WTC11 (cell line): ENCODE measurements around the gene AQP9. TPM values are rescaled to one million over a fixed set of nuclear protein-coding genes. Genes with fewer than 3 reads are reported as not detected.

ENCODE experiments used
- ATAC-seq: fragments of 200-7000 bp; cut with Tn5 transposase; 2 replicates; pipeline ENCODE4 v1.10.0; 2021; ENCODE audit warnings: mild to moderate bottlenecking, moderate library complexity
- CTCF ChIA-PET: fragments of 300-600 bp; sonication (Branson Sonifier 250); formaldehyde crosslinking; loops from one replicate; lab custom pipeline; 2021; ENCODE audit warnings: antibody characterized with exemption; lab: Charles Lee
- POLR2A ChIA-PET: fragments of 350-600 bp; sonication (Branson Sonifier 250); formaldehyde crosslinking; loops from one replicate; lab custom pipeline; 2021; ENCODE audit warnings: antibody characterized with exemption; lab: Charles Lee
- DNase-seq: peaks from one replicate; pipeline ENCODE4 v3.0.0; 2021; ENCODE audit warnings: low spot score
- H3K27ac Mint-ChIP-seq: 2 replicates; pipeline ENCODE4 v1.8.0; 2021; ENCODE audit warnings: mixed read lengths
- H3K27me3 Mint-ChIP-seq: 2 replicates; pipeline ENCODE4 v1.8.0; 2021; ENCODE audit warnings: low read depth, mild to moderate bottlenecking, moderate library complexity, mixed read lengths
- H3K36me3 Mint-ChIP-seq: 2 replicates; pipeline ENCODE4 v1.8.0; 2021; ENCODE audit warnings: mixed read lengths
- H3K4me1 Mint-ChIP-seq: 2 replicates; pipeline ENCODE4 v1.8.0; 2022; ENCODE audit warnings: mixed read lengths
- H3K4me3 Mint-ChIP-seq: 2 replicates; pipeline ENCODE4 v1.8.0; 2021; ENCODE audit warnings: mild to moderate bottlenecking, moderate library complexity, mixed read lengths
- H3K9me3 Mint-ChIP-seq: 2 replicates; pipeline ENCODE4 v1.8.0; 2021; ENCODE audit warnings: mixed read lengths
- ATF1 ChIP-seq: sonication (generic); formaldehyde crosslinking; IDR thresholded peaks from 2 replicates; pipeline ENCODE4 v1.8.1; 2023; ENCODE audit warnings: mild to moderate bottlenecking, moderate library complexity, missing genetic modification reagents
- CREM ChIP-seq: sonication (generic); formaldehyde crosslinking; IDR thresholded peaks from 2 replicates; pipeline ENCODE4 v1.8.1; 2022; ENCODE audit warnings: mild to moderate bottlenecking, missing genetic modification reagents, moderate library complexity
- ELF4 ChIP-seq: sonication (generic); formaldehyde crosslinking; IDR thresholded peaks from 2 replicates; pipeline ENCODE4 v1.8.1; 2022; ENCODE audit warnings: low read depth, mild to moderate bottlenecking, moderate library complexity, missing genetic modification reagents
- ESRRA ChIP-seq: sonication (generic); formaldehyde crosslinking; IDR thresholded peaks from 2 replicates; pipeline ENCODE4 v1.8.1; 2022; ENCODE audit warnings: mild to moderate bottlenecking, missing genetic modification reagents, borderline replicate concordance
- FOXJ3 ChIP-seq: sonication (generic); formaldehyde crosslinking; IDR thresholded peaks from 2 replicates; pipeline ENCODE4 v1.9.0; 2021; ENCODE audit warnings: missing genetic modification reagents, mild to moderate bottlenecking, borderline replicate concordance
- FOXP1 ChIP-seq: sonication (generic); formaldehyde crosslinking; IDR thresholded peaks from 2 replicates; pipeline ENCODE4 v1.8.0; 2022; ENCODE audit warnings: missing genetic modification reagents, mild to moderate bottlenecking, moderate library complexity, borderline replicate concordance
- GABPB1 ChIP-seq: sonication (generic); formaldehyde crosslinking; IDR thresholded peaks from 2 replicates; pipeline ENCODE4 v1.8.1; 2023; ENCODE audit warnings: mild to moderate bottlenecking, missing genetic modification reagents
- GTF2I ChIP-seq: fragments of 250-450 bp; sonication (Bioruptor Pico); conservative IDR thresholded peaks from 2 replicates; pipeline ENCODE4 v1.4.0; 2021; ENCODE audit warnings: mild to moderate bottlenecking
- HMGA2 ChIP-seq: fragments of 250-450 bp; sonication (Bioruptor Pico); IDR thresholded peaks from 2 replicates; pipeline ENCODE4 v1.4.0; 2021; ENCODE audit warnings: mild to moderate bottlenecking, moderate library complexity
- IRF2 ChIP-seq: sonication (generic); formaldehyde crosslinking; IDR thresholded peaks from 2 replicates; pipeline ENCODE4 v1.8.0; 2022; ENCODE audit warnings: low read depth, missing genetic modification reagents, borderline replicate concordance
- NR1H2 ChIP-seq: sonication (generic); formaldehyde crosslinking; IDR thresholded peaks from 2 replicates; pipeline ENCODE4 v1.9.0; 2021; ENCODE audit warnings: mild to moderate bottlenecking, moderate library complexity, missing genetic modification reagents
- OVOL2 ChIP-seq: fragments of 250-450 bp; sonication (Bioruptor Pico); IDR thresholded peaks from 2 replicates; pipeline ENCODE4 v1.9.0; 2021; ENCODE audit warnings: mild to moderate bottlenecking, borderline replicate concordance
- SMAD3 ChIP-seq: sonication (generic); formaldehyde crosslinking; IDR thresholded peaks from 2 replicates; pipeline ENCODE4 v1.8.0; 2022; ENCODE audit warnings: missing genetic modification reagents, mild to moderate bottlenecking, borderline replicate concordance
- TEAD1 ChIP-seq: sonication (generic); formaldehyde crosslinking; IDR thresholded peaks from 2 replicates; pipeline ENCODE4 v1.8.0; 2022; ENCODE audit warnings: mild to moderate bottlenecking, missing genetic modification reagents
- TEAD4 ChIP-seq: sonication (generic); formaldehyde crosslinking; IDR thresholded peaks from 2 replicates; pipeline ENCODE4 v1.8.0; 2022; ENCODE audit warnings: mild to moderate bottlenecking, missing genetic modification reagents
- TP53 ChIP-seq: sonication (generic); formaldehyde crosslinking; IDR thresholded peaks from 2 replicates; pipeline ENCODE4 v1.8.1; 2023; ENCODE audit warnings: mild to moderate bottlenecking, missing genetic modification reagents
- ZNF121 ChIP-seq: sonication (generic); formaldehyde crosslinking; IDR thresholded peaks from 2 replicates; pipeline ENCODE4 v1.8.0; 2023; ENCODE audit warnings: missing genetic modification reagents
- ZNF219 ChIP-seq: sonication (generic); formaldehyde crosslinking; IDR thresholded peaks from 2 replicates; pipeline ENCODE4 v1.8.0; 2023; ENCODE audit warnings: missing genetic modification reagents, mild to moderate bottlenecking, borderline replicate concordance
- ZNF263 ChIP-seq: sonication (generic); formaldehyde crosslinking; IDR thresholded peaks from 2 replicates; pipeline ENCODE4 v1.8.1; 2022; ENCODE audit warnings: low read depth, mild to moderate bottlenecking, moderate library complexity, missing genetic modification reagents
- ZNF317 ChIP-seq: sonication (generic); formaldehyde crosslinking; IDR thresholded peaks from 2 replicates; pipeline ENCODE4 v1.8.1; 2023; ENCODE audit warnings: low read depth, mild to moderate bottlenecking, moderate library complexity, missing genetic modification reagents, borderline replicate concordance
- ZNF423 ChIP-seq: fragments of 250-450 bp; sonication (Bioruptor Pico); IDR thresholded peaks from 2 replicates; pipeline ENCODE4 v2.1.2; 2022; ENCODE audit warnings: mild to moderate bottlenecking, moderate library complexity
- total RNA-seq: library from RNA; stranded (reverse); gene quantifications from 3 replicates; pipeline ENCODE4 v1.2.3, GENCODE V29; 2021
- TF ChIP-seq, protein P1 (sequence below): sonication (generic); formaldehyde crosslinking; IDR thresholded peaks from 2 replicates; pipeline ENCODE4 v1.8.1; 2023; ENCODE audit warnings: mild to moderate bottlenecking, missing genetic modification reagents
- TF ChIP-seq, protein P2 (sequence below): sonication (generic); formaldehyde crosslinking; IDR thresholded peaks from 2 replicates; pipeline ENCODE4 v1.8.0; 2022; ENCODE audit warnings: missing genetic modification reagents
- TF ChIP-seq, protein P3 (sequence below): fragments of 250-450 bp; sonication (Bioruptor Pico); conservative IDR thresholded peaks from 2 replicates; pipeline ENCODE4 v1.9.0; 2021; ENCODE audit warnings: mild to moderate bottlenecking
- TF ChIP-seq, protein P4 (sequence below): sonication (generic); formaldehyde crosslinking; IDR thresholded peaks from 2 replicates; pipeline ENCODE4 v1.8.1; 2023; ENCODE audit warnings: mild to moderate bottlenecking, moderate library complexity, missing genetic modification reagents
- TF ChIP-seq, protein P5 (sequence below): fragments of 250-450 bp; sonication (Bioruptor Pico); IDR thresholded peaks from 2 replicates; pipeline ENCODE4 v1.9.0; 2021; ENCODE audit warnings: moderate library complexity, mild to moderate bottlenecking, inconsistent platforms, borderline replicate concordance
- TF ChIP-seq, protein P6 (sequence below): sonication (generic); formaldehyde crosslinking; IDR thresholded peaks from 2 replicates; pipeline ENCODE4 v1.8.1; 2022; ENCODE audit warnings: missing genetic modification reagents, borderline replicate concordance

The AQP9 gene
- total RNA-seq, 1 experiment from 2014 or later = 0.07 TPM

DNA sequence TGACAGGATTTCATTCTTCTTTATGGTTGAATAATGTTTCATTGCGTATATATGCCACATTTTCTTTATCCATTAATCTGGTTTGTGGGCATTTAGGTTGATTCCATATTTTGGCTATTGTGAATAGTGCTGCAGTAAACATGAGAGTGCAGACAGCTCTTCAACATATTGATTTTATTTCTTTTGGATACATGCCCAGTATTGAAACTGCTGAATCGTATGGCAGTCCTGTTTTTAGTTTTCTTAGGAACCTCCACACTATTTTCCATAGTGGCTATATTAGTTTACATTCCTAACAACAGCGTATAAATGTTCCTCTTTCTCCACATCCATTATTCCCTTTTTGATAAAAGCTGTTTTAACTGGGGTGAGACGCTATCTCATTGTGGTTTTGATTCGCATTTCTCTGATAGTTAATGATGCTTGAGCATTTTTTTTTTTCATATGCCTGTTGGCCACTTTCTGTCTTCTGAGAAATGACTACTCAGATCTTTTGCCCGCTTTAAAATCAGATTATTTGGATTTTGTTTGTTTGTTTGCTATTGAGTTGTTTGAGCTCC is 21.7 kb downstream of the AQP9 start:
- no peaks in the 10 kb centered on the region for H3K36me3 Mint-ChIP-seq
- ChIA-PET CTCF (no interaction called here), POLR2A (no interaction called here)
- ATAC-seq (no peak), DNase-seq (no peak)
- no peak overlapping the region for H3K4me3 Mint-ChIP-seq
- no peaks in the 10 kb centered on the region for H3K9me3 Mint-ChIP-seq
- no peaks in the 10 kb centered on the region for H3K4me1 Mint-ChIP-seq
- no peak for TF ChIP-seq ESRRA
- TF ChIP-seq, protein P1, sequence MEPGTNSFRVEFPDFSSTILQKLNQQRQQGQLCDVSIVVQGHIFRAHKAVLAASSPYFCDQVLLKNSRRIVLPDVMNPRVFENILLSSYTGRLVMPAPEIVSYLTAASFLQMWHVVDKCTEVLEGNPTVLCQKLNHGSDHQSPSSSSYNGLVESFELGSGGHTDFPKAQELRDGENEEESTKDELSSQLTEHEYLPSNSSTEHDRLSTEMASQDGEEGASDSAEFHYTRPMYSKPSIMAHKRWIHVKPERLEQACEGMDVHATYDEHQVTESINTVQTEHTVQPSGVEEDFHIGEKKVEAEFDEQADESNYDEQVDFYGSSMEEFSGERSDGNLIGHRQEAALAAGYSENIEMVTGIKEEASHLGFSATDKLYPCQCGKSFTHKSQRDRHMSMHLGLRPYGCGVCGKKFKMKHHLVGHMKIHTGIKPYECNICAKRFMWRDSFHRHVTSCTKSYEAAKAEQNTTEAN (CRISPR knock-in tag) = no peak
- TF ChIP-seq GABPB1 = no peak
- no peak for TF ChIP-seq GTF2I (CRISPR knock-in tag)
- TF ChIP-seq ZNF317 = no peak
- TF ChIP-seq ATF1 = no peak
- no peak for TF ChIP-seq OVOL2
- no peak for TF ChIP-seq IRF2 (CRISPR knock-in tag)
- no peak for TF ChIP-seq CREM (CRISPR knock-in tag)
- no peak for TF ChIP-seq TP53 (CRISPR knock-in tag)
- no peak for TF ChIP-seq ZNF219 (CRISPR knock-in tag)
- TF ChIP-seq ZNF423 (CRISPR knock-in tag) = no peak
- TF ChIP-seq, protein P2, sequence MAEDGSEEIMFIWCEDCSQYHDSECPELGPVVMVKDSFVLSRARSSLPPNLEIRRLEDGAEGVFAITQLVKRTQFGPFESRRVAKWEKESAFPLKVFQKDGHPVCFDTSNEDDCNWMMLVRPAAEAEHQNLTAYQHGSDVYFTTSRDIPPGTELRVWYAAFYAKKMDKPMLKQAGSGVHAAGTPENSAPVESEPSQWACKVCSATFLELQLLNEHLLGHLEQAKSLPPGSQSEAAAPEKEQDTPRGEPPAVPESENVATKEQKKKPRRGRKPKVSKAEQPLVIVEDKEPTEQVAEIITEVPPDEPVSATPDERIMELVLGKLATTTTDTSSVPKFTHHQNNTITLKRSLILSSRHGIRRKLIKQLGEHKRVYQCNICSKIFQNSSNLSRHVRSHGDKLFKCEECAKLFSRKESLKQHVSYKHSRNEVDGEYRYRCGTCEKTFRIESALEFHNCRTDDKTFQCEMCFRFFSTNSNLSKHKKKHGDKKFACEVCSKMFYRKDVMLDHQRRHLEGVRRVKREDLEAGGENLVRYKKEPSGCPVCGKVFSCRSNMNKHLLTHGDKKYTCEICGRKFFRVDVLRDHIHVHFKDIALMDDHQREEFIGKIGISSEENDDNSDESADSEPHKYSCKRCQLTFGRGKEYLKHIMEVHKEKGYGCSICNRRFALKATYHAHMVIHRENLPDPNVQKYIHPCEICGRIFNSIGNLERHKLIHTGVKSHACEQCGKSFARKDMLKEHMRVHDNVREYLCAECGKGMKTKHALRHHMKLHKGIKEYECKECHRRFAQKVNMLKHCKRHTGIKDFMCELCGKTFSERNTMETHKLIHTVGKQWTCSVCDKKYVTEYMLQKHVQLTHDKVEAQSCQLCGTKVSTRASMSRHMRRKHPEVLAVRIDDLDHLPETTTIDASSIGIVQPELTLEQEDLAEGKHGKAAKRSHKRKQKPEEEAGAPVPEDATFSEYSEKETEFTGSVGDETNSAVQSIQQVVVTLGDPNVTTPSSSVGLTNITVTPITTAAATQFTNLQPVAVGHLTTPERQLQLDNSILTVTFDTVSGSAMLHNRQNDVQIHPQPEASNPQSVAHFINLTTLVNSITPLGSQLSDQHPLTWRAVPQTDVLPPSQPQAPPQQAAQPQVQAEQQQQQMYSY (CRISPR knock-in tag) = no peak
- no peak for TF ChIP-seq ELF4 (CRISPR knock-in tag)
- TF ChIP-seq, protein P3, sequence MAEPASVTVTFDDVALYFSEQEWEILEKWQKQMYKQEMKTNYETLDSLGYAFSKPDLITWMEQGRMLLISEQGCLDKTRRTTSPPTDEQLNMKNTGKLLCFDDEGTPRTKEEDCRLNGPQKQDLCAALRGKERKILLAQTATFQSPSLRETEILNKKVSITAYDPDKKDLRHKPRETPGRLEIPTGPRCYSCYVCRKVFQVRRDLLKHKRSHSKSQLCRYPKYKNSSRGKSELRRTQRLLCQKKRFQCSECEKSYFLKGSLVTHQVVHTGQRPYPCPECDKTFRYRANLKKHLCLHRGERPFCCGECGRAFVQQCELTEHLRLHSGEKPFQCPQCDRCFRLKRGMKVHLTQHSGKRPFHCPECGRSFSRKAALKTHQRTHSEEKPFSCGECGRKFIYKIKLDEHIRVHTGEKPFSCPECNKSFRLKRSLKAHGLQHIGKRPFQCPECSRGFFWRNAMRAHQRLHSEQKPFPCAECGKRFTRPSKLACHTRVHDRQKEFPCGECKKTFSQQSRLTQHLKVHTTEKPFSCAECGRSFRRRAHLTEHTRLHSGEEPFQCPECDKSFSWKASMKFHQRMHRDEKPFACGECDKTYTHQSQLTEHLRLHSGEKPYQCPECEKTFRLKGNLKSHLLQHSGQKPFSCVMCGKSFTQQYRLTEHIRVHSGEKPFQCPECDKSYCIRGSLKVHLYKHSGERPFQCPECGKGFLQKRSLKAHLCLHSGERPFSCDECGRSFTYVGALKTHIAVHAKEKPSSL (CRISPR knock-in tag) = no peak
- TF ChIP-seq SMAD3 (CRISPR knock-in tag) = no peak
- no peak for TF ChIP-seq FOXP1 (CRISPR knock-in tag)
- no peak for TF ChIP-seq NR1H2
- H3K27ac Mint-ChIP-seq = no peak overlapping the region
- H3K27me3 Mint-ChIP-seq = peaks cover 7% of the 10 kb centered on the region; the same call in 1 of the 2 replicates

DNA sequence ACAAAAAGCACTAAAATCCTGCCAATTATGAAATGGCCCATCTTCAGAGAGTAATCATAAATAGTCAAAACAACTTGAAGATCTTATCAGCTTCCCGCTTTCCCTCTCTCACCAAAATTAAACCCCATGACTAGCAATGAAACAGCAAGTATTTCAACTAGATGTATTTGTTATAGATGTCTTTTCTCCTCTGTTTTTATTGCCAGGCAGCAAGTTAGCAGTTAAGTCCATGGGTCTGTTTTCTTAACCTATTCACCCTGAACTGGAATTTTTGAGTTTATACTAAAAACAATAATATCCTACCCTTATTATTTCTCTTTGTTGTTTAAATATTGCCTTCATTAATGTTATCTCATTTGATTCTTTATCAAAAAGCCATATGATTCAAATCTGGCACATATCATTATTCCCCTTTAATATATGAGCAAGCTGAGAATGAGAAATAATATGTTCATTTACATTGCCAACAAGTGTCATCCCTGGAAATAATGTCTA is 23.3 kb downstream of the AQP9 start:
- Mint-ChIP-seq H3K9me3 (no peaks in the 10 kb centered on the region), H3K36me3 (no peaks in the 10 kb centered on the region), H3K4me1 (no peaks in the 10 kb centered on the region), H3K27me3 (peaks cover 7% of the 10 kb centered on the region; the same call in 1 of the 2 replicates), H3K27ac (no peak overlapping the region), H3K4me3 (no peak overlapping the region)
- ChIA-PET POLR2A (no interaction called here), CTCF (no interaction called here)
- no peak for DNase-seq
- ATAC-seq = no peak
- no peak for TF ChIP-seq FOXJ3 (CRISPR knock-in tag)
- no peak for TF ChIP-seq TEAD1 (CRISPR knock-in tag)
- no peak for TF ChIP-seq ZNF263 (CRISPR knock-in tag)
- no peak for TF ChIP-seq TEAD4 (CRISPR knock-in tag)
- no peak for TF ChIP-seq ELF4 (CRISPR knock-in tag)
- TF ChIP-seq, protein P4, sequence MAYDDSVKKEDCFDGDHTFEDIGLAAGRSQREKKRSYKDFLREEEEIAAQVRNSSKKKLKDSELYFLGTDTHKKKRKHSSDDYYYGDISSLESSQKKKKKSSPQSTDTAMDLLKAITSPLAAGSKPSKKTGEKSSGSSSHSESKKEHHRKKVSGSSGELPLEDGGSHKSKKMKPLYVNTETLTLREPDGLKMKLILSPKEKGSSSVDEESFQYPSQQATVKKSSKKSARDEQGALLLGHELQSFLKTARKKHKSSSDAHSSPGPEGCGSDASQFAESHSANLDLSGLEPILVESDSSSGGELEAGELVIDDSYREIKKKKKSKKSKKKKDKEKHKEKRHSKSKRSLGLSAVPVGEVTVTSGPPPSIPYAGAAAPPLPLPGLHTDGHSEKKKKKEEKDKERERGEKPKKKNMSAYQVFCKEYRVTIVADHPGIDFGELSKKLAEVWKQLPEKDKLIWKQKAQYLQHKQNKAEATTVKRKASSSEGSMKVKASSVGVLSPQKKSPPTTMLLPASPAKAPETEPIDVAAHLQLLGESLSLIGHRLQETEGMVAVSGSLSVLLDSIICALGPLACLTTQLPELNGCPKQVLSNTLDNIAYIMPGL = no peak
- TF ChIP-seq HMGA2 (CRISPR knock-in tag) = no peak
- TF ChIP-seq, protein P5, sequence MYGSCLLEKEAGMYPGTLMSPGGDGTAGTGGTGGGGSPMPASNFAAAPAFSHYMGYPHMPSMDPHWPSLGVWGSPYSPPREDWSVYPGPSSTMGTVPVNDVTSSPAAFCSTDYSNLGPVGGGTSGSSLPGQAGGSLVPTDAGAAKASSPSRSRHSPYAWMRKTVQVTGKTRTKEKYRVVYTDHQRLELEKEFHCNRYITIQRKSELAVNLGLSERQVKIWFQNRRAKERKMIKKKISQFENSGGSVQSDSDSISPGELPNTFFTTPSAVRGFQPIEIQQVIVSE = no peak
- TF ChIP-seq, protein P6, sequence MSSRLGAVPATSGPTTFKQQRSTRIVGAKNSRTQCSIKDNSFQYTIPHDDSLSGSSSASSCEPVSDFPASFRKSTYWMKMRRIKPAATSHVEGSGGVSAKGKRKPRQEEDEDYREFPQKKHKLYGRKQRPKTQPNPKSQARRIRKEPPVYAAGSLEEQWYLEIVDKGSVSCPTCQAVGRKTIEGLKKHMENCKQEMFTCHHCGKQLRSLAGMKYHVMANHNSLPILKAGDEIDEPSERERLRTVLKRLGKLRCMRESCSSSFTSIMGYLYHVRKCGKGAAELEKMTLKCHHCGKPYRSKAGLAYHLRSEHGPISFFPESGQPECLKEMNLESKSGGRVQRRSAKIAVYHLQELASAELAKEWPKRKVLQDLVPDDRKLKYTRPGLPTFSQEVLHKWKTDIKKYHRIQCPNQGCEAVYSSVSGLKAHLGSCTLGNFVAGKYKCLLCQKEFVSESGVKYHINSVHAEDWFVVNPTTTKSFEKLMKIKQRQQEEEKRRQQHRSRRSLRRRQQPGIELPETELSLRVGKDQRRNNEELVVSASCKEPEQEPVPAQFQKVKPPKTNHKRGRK (CRISPR knock-in tag) = no peak
- TF ChIP-seq ZNF121 (CRISPR knock-in tag) = no peak
